ENCODE data around the gene LHPP.
A peak's percentile ranks its signal among the peaks of the same experiment; 100 is the strongest.

Gene LHPP

GRCh38 chr10:124416733-124417132, 44.9 kb upstream of the LHPP start:
- no peak overlapping the region for H3K27ac ChIP-seq (ENCODE audit: low read depth, low read length)
- H3K4me3 ChIP-seq (ENCODE audit: low read length): no peak overlapping the region
- H3K4me1 ChIP-seq (ENCODE audit: control insufficient read depth, low read length): peaks cover 11% of the 10 kb centered on the region

GRCh38 chr10:124417895-124418725, 43.5 kb upstream of the LHPP start:
- TF ChIP-seq EZH2phosphoT487 (IDR thresholded peaks at IDR 0.05; ENCODE audit: borderline replicate concordance, low read length) (no peak), CTCF (IDR thresholded peaks at IDR 0.05; ENCODE audit: low read depth, low read length, poor library complexity, severe bottlenecking) (peak; percentile 27)
- H4K20me1 ChIP-seq (ENCODE audit: control insufficient read depth, insufficient read depth, low read depth, low read length): no peaks in the 10 kb centered on the region
- no peak overlapping the region for H3K27ac ChIP-seq (ENCODE audit: low read depth, low read length)

More at GRCh38 chr10:124416733-124417132, 44.9 kb upstream of the LHPP start:
- TF ChIP-seq EZH2phosphoT487 (IDR thresholded peaks at IDR 0.05; ENCODE audit: borderline replicate concordance, low read length) (no peak), CTCF (IDR thresholded peaks at IDR 0.05; ENCODE audit: low read depth, low read length, poor library complexity, severe bottlenecking) (no peak)
- H3K79me2 ChIP-seq (ENCODE audit: control insufficient read depth, low read length): peaks cover 31% of the 10 kb centered on the region
- H3K27me3 ChIP-seq (ENCODE audit: control insufficient read depth, low read length): peaks cover 18% of the 10 kb centered on the region
- no peaks in the 10 kb centered on the region for H3K36me3 ChIP-seq (ENCODE audit: control insufficient read depth, low read length)
- no peaks in the 10 kb centered on the region; the same call in 1 of the 2 replicates for H3F3A ChIP-seq (ENCODE audit: control insufficient read depth, insufficient read depth)
- no peaks in the 10 kb centered on the region for H3K9me3 ChIP-seq (ENCODE audit: control insufficient read depth, insufficient read depth, low read length)
- no peaks in the 10 kb centered on the region for H3K9me2 ChIP-seq (replicated peaks; ENCODE audit: control insufficient read depth, low read length)
- no peaks in the 10 kb centered on the region for H4K20me1 ChIP-seq (ENCODE audit: control insufficient read depth, insufficient read depth, low read depth, low read length)
- H3K4me2 ChIP-seq (ENCODE audit: low read length): no peak overlapping the region

GRCh38 chr10:124418726-124419501, 42.7 kb upstream of the LHPP start, which contains the start of gene OAT:
TSS of gene OAT (minus strand) at chr10:124418923. CDS start at chr10:124412171, 6,752 bp downstream.
- TF ChIP-seq EZH2phosphoT487 (IDR thresholded peaks at IDR 0.05; ENCODE audit: borderline replicate concordance, low read length) (no peak), CTCF (IDR thresholded peaks at IDR 0.05; ENCODE audit: low read depth, low read length, poor library complexity, severe bottlenecking) (no peak)
- Histone ChIP-seq H3K79me2 (ENCODE audit: control insufficient read depth, low read length) (peaks cover 27% of the 10 kb centered on the region), H4K20me1 (ENCODE audit: control insufficient read depth, insufficient read depth, low read depth, low read length) (no peaks in the 10 kb centered on the region), H3F3A (ENCODE audit: control insufficient read depth, insufficient read depth) (no peaks in the 10 kb centered on the region; the same call in 1 of the 2 replicates), H3K36me3 (ENCODE audit: control insufficient read depth, low read length) (no peaks in the 10 kb centered on the region), H3K27me3 (ENCODE audit: control insufficient read depth, low read length) (peaks cover 27% of the 10 kb centered on the region), H3K4me1 (ENCODE audit: control insufficient read depth, low read length) (peaks cover 11% of the 10 kb centered on the region), H3K4me3 (ENCODE audit: low read length) (peak within 1 kb of the TSS; percentile 83), H3K27ac (ENCODE audit: low read depth, low read length) (no peak within 1 kb of the TSS), H3K9me2 (replicated peaks; ENCODE audit: control insufficient read depth, low read length) (no peaks in the 10 kb centered on the region), H3K9me3 (ENCODE audit: control insufficient read depth, insufficient read depth, low read length) (no peaks in the 10 kb centered on the region), H3K4me2 (ENCODE audit: low read length) (peak within 1 kb of the TSS; percentile 65)

More at GRCh38 chr10:124417895-124418725, 43.5 kb upstream of the LHPP start:
- Histone ChIP-seq H3K9me3 (ENCODE audit: control insufficient read depth, insufficient read depth, low read length) (no peaks in the 10 kb centered on the region), H3K27me3 (ENCODE audit: control insufficient read depth, low read length) (peaks cover 26% of the 10 kb centered on the region), H3F3A (ENCODE audit: control insufficient read depth, insufficient read depth) (no peaks in the 10 kb centered on the region; the same call in 1 of the 2 replicates), H3K79me2 (ENCODE audit: control insufficient read depth, low read length) (peaks cover 27% of the 10 kb centered on the region), H3K4me3 (ENCODE audit: low read length) (peak overlapping the region; percentile 83), H3K4me1 (ENCODE audit: control insufficient read depth, low read length) (peaks cover 11% of the 10 kb centered on the region), H3K36me3 (ENCODE audit: control insufficient read depth, low read length) (no peaks in the 10 kb centered on the region), H3K4me2 (ENCODE audit: low read length) (peak overlapping the region; percentile 65), H3K9me2 (replicated peaks; ENCODE audit: control insufficient read depth, low read length) (no peaks in the 10 kb centered on the region)
